Dermis microvascular lymphatic vessel endothelial cell (primary cell): ENCODE results near the gene SCT. TPM values are rescaled to one million over a fixed set of nuclear protein-coding genes. Genes with fewer than 3 reads are reported as not detected.

ENCODE experiments used
- DNase-seq, 2 donors: peaks; one replicate each; pipeline versions ENCODE4 v3.0.0 to v3.0.0-alpha.2; 2010; ENCODE audit warnings: low read depth in 2 of 2
- total RNA-seq: library from RNA; depleted of rRNA; stranded (reverse); fragments of >200 nt; gene quantifications from 2 replicates; pipeline ENCODE4 v1.2.1, GENCODE V29; 2014

Gene SCT
- total RNA-seq, 1 donor from 2014 or later, result not detected

DNA sequence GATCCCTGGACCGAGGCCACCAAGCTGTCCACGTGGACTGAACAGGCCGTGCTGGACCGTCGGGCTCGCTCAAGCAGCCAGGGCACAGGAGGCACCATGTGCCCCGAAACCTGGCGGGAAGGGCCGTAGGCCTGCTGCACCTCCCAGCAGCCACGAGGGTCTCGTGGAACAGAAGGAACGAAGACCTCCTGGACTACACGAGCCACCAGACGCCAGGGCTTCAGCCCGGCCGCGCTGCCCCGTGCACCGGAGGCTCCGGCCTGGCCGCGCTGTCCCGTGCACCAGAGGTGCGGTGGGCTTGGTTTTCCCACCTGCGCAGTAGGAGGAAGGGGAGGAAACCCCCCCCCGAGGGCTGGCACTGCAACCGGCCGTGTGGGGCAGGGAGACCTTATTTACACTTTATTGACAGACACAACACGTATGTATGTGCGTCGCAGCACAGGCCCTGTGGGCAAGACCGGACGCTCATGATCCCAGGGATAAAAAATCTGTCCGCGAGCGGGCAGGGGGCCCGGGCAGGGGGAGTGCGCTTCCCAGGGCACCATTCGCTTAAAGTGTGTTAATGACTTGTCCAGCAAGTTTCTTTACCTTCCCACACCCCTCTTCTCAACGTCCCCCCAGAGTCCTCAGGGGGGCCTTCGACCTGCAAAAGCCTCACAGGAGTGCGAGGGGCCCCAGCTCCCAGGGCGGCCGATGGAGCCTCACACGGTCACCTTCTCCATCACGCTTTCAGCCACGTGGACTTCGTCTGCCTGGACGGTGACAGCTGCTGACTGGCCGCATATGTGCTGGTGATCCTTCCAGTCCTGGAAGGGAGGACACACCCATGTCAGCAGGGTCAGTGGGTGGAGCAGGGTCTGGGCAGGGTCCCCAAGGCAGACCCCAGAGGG, 17.1 kb upstream of the SCT start:
- no peak for DNase-seq

DNA sequence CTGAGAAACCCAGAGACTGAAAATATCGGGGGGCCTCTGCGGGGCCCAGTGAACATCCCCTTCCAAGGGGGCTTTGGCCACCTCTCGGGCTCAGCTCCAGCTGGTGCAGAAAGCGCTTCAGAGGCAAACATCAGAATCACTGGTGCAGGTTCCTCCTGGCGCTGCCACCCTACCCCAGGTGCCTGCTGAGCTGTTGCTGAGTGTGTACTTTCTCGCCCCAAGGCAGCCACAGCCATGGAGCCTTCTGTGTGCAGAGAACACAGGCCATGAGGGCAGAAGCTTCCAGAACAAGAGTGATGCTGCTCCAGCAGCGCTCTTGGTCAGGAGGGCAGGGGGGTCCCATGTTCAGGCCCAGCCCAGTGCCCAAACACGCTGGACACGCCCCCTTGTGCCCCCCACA, 16.4 kb upstream of the SCT start:
- DNase-seq, result no peak

DNA sequence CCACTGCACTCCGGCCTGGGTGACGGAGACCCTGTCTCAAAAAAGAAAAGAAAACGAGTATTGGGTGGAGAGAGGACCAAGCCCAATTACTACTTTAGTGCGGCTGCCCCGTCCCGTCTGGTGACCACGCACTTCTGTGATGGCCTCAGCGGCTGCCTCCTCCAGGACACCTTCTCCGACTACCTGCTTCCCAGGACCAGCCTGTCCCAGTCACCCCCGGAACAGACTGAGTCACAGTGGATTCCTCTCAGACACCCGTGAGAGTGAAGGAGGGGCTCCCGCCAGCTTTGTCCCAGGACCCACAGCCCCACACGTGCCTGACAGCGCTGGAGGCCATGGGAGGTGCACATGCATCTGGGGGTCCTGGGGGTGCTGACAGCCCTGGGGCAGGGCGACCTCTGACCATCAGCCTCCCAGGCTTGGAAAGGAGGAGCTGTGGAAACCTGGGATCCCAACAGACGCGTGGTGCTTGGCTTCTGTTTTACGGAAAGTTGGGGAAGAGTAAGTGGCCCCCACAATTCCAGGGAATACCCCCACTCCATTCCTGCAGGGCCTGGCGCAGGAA, 14.9 kb upstream of the SCT start:
- DNase-seq, result no peak

- no peak for DNase-seq
These were observed 13.2 kb upstream of the SCT start for GRCh38 chr11:640021-640706.

DNA sequence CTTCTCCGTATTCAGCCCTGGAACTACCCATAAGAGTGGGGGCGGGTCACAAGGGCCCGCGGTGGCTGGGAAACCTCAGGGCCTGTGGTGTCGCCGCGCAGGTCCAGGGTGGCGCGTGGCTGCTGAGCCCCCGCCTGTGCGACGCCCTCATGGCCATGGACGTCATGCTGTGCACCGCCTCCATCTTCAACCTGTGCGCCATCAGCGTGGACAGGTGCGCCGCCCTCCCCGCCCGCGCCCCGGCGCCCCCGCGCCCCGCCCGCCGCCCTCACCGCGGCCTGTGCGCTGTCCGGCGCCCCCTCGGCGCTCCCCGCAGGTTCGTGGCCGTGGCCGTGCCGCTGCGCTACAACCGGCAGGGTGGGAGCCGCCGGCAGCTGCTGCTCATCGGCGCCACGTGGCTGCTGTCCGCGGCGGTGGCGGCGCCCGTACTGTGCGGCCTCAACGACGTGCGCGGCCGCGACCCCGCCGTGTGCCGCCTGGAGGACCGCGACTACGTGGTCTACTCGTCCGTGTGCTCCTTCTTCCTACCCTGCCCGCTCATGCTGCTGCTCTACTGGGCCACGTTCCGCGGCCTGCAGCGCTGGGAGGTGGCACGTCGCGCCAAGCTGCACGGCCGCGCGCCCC, 12.5 kb upstream of the SCT start:
- DNase-seq, result no peak

GRCh38 chr11:638631-639331, 11.8 kb upstream of the SCT start:
- DNase-seq, result peak in 1 of 2 donors; percentile 40

DNA sequence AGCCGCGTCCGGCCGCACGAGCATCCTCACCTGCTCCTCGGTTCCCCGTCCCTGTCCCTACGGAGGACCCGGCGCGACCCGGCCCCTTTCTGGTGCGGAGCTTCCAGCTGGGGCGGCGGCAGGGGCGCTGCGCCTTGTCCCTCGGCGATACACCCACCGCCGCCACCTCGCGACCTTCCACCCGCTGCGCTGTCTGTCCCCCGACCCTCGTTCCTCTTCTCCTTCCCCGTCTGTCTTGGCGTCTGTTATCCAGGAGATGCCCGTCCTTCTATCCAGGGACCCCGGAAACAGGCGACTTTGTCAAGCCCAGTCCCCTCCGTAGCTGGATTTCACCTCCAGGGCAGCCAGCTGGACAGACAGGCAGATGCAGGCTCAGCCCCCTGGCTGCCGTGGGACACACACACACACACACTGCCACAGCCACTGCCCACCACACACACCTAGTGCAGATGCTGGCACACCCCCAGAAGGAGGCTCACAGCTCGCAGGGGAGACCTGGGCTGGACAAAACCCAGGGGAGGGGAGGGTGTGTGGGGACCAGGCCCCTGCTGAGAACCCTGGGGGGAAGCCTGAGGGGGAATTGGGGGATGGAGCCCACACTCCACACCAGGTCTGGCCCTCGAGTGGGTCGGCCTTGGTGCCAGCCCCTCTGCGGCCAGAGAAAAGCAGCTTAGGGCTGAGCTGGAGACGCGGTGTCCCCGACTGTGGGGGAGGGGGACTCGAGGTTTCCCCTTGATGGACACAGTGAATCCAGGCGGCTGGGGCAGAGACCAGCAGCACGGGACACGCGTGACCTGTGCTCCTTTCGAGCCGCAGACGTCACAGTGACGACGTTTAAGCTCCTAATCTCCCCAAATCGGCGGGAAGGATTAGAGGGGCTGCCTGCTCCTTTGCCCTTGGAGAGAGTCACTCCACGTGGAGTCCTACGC, 10.9 kb upstream of the SCT start:
- no peak for DNase-seq

DNA sequence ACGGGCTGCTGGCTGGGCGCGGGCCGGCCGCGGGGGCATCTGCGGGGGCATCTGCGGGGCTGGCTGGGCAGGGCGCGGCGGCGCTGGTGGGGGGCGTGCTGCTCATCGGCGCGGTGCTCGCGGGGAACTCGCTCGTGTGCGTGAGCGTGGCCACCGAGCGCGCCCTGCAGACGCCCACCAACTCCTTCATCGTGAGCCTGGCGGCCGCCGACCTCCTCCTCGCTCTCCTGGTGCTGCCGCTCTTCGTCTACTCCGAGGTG, 10.3 kb upstream of the SCT start:
- no peak for DNase-seq

- DNase-seq, result peak in 1 of 2 donors; percentile 21
These were observed 9.7 kb upstream of the SCT start, which contains the start of gene DRD4 for GRCh38 chr11:636511-637332. Gene DRD4, plus strand, starts transcription at chr11:637269. Its CDS starts 36 bp downstream, at chr11:637305.

DNA sequence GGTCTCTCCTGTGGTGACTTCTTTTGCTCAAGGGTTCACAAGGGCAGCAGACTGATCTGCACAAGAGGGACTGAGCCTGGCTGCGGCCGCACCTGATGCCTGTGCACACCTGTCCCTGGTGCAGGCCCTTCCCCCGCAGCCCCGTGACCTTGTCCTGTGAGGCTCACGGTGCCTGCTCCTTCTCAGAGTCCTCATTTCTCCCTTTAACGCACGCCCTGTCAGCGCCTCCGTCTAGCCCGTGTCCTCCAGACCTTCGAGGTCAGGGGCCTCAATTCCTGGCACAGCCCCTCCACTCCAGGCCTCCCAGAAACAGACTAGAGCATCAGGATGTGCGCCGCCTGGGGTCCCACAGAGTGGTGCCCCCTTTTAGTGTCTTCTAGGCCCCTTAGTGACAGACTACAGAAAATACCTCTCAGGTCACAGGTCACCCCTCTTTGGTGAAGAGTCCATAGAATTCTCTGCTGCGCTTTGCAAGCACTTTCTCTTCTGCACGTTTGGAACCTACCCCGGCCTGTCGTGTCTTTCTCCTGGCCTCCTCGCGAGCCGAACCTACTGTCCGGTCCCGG, 9.0 kb upstream of the SCT start:
- no peak for DNase-seq

- DNase-seq, result no peak
These were observed 3.9 kb upstream of the SCT start for GRCh38 chr11:630871-631270.

DNA sequence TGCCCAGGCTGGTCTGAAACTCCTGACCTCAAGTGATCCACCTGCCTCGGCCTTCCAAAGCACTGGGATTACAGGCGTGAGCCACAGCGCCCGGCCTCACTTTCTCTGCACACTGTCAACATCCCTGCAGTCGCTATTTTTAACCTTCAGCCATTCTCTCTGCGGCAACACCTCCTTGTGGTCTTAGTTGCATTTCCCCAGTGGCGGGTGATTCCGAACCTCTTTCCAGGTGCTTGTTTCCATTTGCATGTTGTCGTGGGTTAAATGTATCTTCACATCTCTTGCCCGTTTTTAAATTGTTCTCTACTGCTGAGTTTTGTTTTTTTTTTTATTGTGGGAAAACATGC, 2.2 kb upstream of the SCT start:
- DNase-seq, result no peak

DNA sequence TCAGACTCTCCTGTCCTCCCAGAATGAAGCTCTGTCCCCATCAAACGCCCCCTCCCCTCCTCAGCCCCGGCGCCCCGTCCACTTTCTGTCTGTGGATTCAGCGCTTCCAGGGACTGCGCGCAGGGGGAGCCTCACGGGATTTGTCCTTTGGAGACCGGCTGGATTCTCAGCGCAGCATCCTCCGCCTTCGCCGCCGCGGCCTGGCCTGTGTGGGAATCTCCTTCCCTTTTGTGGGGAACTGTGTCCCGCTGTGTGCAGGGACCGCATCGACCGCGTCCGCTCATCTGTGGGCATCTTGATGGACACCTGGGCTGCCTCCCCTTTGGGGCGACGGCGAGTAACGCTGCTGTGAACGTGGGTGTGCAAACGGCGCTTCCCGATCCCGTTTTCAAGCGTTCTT, 1.1 kb upstream of the SCT start:
- no peak for DNase-seq

- no peak for DNase-seq
These were observed 261 bp upstream of the SCT start for GRCh38 chr11:627308-627576.

DNA sequence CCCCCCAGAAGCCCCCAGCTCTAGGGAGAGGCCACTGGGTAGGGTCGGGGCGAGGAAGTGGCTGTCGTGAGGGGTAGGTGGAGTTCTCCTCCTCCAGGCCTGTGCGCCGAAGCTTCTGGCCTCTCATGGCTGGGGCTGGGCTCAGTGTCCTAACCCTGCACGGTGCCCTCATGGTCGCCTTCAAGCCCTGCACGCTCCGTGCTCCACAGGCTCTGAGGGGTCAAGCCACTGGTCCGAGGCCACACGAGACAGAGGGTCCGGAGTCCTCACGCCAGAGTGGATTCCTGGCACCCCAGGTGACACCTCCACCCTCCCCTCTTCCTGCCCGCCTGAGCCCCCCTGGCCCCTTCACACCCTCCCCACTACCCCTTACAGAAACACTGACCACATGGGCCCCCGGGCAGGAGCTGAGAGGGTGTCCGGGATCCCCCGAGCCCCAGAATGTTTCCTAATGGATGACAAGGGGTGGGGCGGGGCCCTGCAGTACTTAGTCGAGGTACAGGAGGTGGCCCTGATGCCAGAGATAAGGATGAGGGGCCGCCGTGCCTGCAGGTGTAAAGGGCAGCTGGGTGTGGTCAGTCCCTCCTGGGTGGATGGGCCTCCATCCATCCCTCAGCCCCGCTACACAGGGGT, 1.2 kb downstream of the SCT start:
- no peak for DNase-seq

GRCh38 chr11:624705-625635, 2.0 kb downstream of the SCT start, which contains the start of gene CDHR5:
Gene CDHR5, minus strand, starts transcription at chr11:624955. Its CDS starts 53 bp downstream, at chr11:624902.
- no peak for DNase-seq

GRCh38 chr11:623999-624704, 2.8 kb downstream of the SCT start:
- DNase-seq, result no peak
